ENCODE results near the gene CRTC3. TPM values are rescaled to one million over a fixed set of nuclear protein-coding genes. Genes with fewer than 3 reads are reported as not detected.

Gene CRTC3
- total and polyA plus RNA-seq, 2 of the 4 experiments (the other 2 are of a cell fraction): 4.7 to 14.8 TPM

GRCh38 chr15:90691369-90691768, 161.6 kb downstream of the CRTC3 start:
- ATAC-seq (ENCODE audit: low read depth) (no peak), DNase-seq (no peak)
- H2AFZ ChIP-seq (replicated peaks; ENCODE audit: low read length, poor library complexity): no peak overlapping the region
- H3K36me3 ChIP-seq (ENCODE audit: control insufficient read depth, insufficient read depth, low read length): no peaks in the 10 kb centered on the region
- H4K91ac ChIP-seq (ENCODE audit: insufficient read depth, low read depth, low read length): no peak overlapping the region
- no peaks in the 10 kb centered on the region for H3K79me1 ChIP-seq (ENCODE audit: low read depth in 1 of 2, low read length in 2 of 2)
- no peak overlapping the region for H3K4ac ChIP-seq (ENCODE audit: low read depth, low read length)
- H3K9me3 ChIP-seq (ENCODE audit: control insufficient read depth, insufficient read depth, low read length): no peaks in the 10 kb centered on the region
- H4K5ac ChIP-seq (ENCODE audit: low read depth, low read length): no peak overlapping the region
- in situ Hi-C loops (cut with MboI; ENCODE audit: low sequenced_read_pairs): loop anchor here (10.0 kb wide), 1 partner anchor 47 kb away; no protein-coding TSS in a partner anchor
- BruUV-seq (replicated peaks): no TSS peak
- no peak overlapping the region for H2AK9ac ChIP-seq (replicated peaks; ENCODE audit: low read depth, low read length, poor library complexity)
- H3K56ac ChIP-seq (ENCODE audit: extremely low read depth, insufficient read depth, low read length): no peak overlapping the region
- 100% methylated on average over 1 of the region's 4 CpGs; no CpG with 5 or more reads in 1 of the 2 experiments for WGBS, 2 experiments (ENCODE audit: extremely low coverage in 2 of 2, insufficient read length in 1 of 2)
- no peak overlapping the region for H2BK15ac ChIP-seq (ENCODE audit: low read depth, low read length)
- H3K23ac ChIP-seq (ENCODE audit: low read depth, low read length): no peak overlapping the region
- intact Hi-C loops (cut with micrococcal nuclease): loop anchor here (5.0 kb wide), 2 partner anchors 194 to 369 kb away; no protein-coding TSS in a partner anchor
- H3K9me1 ChIP-seq (ENCODE audit: insufficient read depth, low read length): no peaks in the 10 kb centered on the region
- dilution Hi-C loops (cut with HindIII; ENCODE audit: low sequenced_read_pairs, unreplicated experiment): no loop called here
- no peaks in the 10 kb centered on the region for H3K27me3 ChIP-seq (ENCODE audit: control insufficient read depth, insufficient read depth, low read length)
- no peak overlapping the region for H3K14ac ChIP-seq (replicated peaks; ENCODE audit: low read depth, low read length)
- ChIA-PET CTCF (interaction anchor here (0.8 to 1.4 kb wide), 2 partner anchors 9 to 43 kb away, joined by 4 to 5 read pairs; no protein-coding TSS in a partner anchor), POLR2A (ENCODE audit: unreplicated experiment) (no interaction called here)
- no peak overlapping the region for H3K4me3 ChIP-seq (ENCODE audit: insufficient read depth, low read depth, low read length)
- no peak overlapping the region; the same call in 1 of the 2 replicates for H2BK120ac ChIP-seq (ENCODE audit: low read depth, low read length)
- no peak overlapping the region for H3K27ac ChIP-seq (ENCODE audit: insufficient read depth, low read length)
- H2BK20ac ChIP-seq (ENCODE audit: low read depth, low read length): no peak overlapping the region
- no peak overlapping the region for H3K9ac ChIP-seq (ENCODE audit: low read depth, low read length)
- no peaks in the 10 kb centered on the region; the same call in 1 of the 2 replicates for H3K4me1 ChIP-seq (ENCODE audit: control insufficient read depth, insufficient read depth, low read length)
- H2BK5ac ChIP-seq (ENCODE audit: low read depth, low read length, poor library complexity, severe bottlenecking): no peak overlapping the region
- no peaks in the 10 kb centered on the region for H4K20me1 ChIP-seq (ENCODE audit: insufficient read depth, low read length)
- H4K8ac ChIP-seq (ENCODE audit: low read depth in 2 of 2, low read length in 2 of 2): no peak overlapping the region
- TF ChIP-seq ELK1 (IDR thresholded peaks at IDR 0.05; ENCODE audit: borderline replicate concordance, low read depth, low read length): no peak
- no peak for TF ChIP-seq USF2 (IDR thresholded peaks at IDR 0.05; ENCODE audit: low read depth, low read length)
- TF ChIP-seq RAD21 (IDR thresholded peaks at IDR 0.05; ENCODE audit: low read length): no peak
- H3K18ac ChIP-seq (ENCODE audit: low read depth, low read length): no peak overlapping the region
- H2AK5ac ChIP-seq (ENCODE audit: low read depth, low read length): no peak overlapping the region
- H3K4me2 ChIP-seq (ENCODE audit: low read depth, low read length): no peak overlapping the region
